RWPE2 (cell line): ENCODE measurements around the gene AHNAK2.
"Not testable (repeated sequence)": the region's sequence is repeated elsewhere in the genome, so short reads cannot be mapped to it uniquely, and the experiment has no call there.

ENCODE experiments used
- ATAC-seq: fragments of 200-7000 bp; cut with Tn5 transposase; 3 replicates; pipeline ENCODE4 v1.9.1; 2021; ENCODE audit warnings: low read depth
- DNase-seq: peaks from one replicate; pipeline ENCODE4 v3.0.0-alpha.2; 2020; ENCODE audit warnings: low spot score
- H3K27ac ChIP-seq: fragments of 450-650 bp; 2 replicates; pipeline ENCODE4 v1.5.1; 2017; ENCODE audit warnings: mild to moderate bottlenecking; ENCODE audit not compliant: poor library complexity, severe bottlenecking
- H3K27me3 ChIP-seq: fragments of 250-450 bp; sonication (Bioruptor Pico); 2 replicates; pipeline ENCODE4 v1.5.1; 2021; ENCODE audit warnings: mild to moderate bottlenecking, moderate library complexity; ENCODE audit not compliant: insufficient read depth, poor library complexity, severe bottlenecking
- H3K36me3 ChIP-seq: fragments of 250-450 bp; sonication (Bioruptor Pico); 2 replicates; pipeline ENCODE4 v1.5.1; 2020; ENCODE audit warnings: low read depth, mild to moderate bottlenecking, moderate library complexity
- H3K4me1 ChIP-seq: fragments of 250-450 bp; sonication (Bioruptor Pico); 2 replicates; pipeline ENCODE4 v1.5.1; 2021; ENCODE audit warnings: mild to moderate bottlenecking, moderate library complexity; ENCODE audit not compliant: insufficient read depth, poor library complexity, severe bottlenecking
- H3K4me3 ChIP-seq: fragments of 250-450 bp; sonication (Bioruptor Pico); 2 replicates; pipeline ENCODE4 v1.5.1; 2021; ENCODE audit warnings: mild to moderate bottlenecking, moderate library complexity; ENCODE audit not compliant: severe bottlenecking
- H3K9me3 ChIP-seq: fragments of 250-450 bp; sonication (Bioruptor Pico); 2 replicates; pipeline ENCODE4 v1.5.1; 2021; ENCODE audit warnings: mild to moderate bottlenecking, moderate library complexity; ENCODE audit not compliant: severe bottlenecking
- TF ChIP-seq, protein P1 (sequence below): fragments of 450-650 bp; IDR thresholded peaks from one replicate; pipeline ENCODE4 v1.5.1; 2017; ENCODE audit warnings: mild to moderate bottlenecking, moderate library complexity; ENCODE audit not compliant: poor library complexity, severe bottlenecking

Gene AHNAK2

GRCh38 chr14:104913435-104913834 lies 64.7 kb downstream of the AHNAK2 start:
- DNase-seq (no peak), ATAC-seq (no peak)

DNA sequence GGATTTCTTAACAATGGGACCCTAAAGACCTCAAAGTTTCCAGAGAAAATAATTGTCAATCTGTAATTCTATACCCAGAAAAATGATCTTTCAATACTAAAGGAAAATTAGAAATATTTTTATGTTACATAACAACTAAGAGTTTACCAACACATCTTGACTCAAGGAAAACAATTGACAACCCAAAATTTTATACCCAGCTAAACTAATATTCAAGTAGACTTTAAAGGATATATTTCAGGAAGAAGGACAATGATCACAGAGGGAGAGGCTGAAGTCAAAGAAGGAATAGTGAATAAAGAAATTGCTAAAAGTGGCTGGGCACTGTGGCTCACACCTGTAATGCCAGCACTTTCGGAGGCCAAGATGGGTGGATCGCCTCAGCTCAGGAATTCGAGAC lies 66.1 kb downstream of the AHNAK2 start:
- Histone ChIP-seq H3K4me3 (no peak overlapping the region), H3K9me3 (peaks cover 11% of the 10 kb centered on the region), H3K4me1 (no peaks in the 10 kb centered on the region), H3K27me3 (peaks cover 7% of the 10 kb centered on the region), H3K36me3 (no peaks in the 10 kb centered on the region), H3K27ac (no peak overlapping the region)
- no peak for ATAC-seq
- no peak for DNase-seq
- TF ChIP-seq, protein P1, sequence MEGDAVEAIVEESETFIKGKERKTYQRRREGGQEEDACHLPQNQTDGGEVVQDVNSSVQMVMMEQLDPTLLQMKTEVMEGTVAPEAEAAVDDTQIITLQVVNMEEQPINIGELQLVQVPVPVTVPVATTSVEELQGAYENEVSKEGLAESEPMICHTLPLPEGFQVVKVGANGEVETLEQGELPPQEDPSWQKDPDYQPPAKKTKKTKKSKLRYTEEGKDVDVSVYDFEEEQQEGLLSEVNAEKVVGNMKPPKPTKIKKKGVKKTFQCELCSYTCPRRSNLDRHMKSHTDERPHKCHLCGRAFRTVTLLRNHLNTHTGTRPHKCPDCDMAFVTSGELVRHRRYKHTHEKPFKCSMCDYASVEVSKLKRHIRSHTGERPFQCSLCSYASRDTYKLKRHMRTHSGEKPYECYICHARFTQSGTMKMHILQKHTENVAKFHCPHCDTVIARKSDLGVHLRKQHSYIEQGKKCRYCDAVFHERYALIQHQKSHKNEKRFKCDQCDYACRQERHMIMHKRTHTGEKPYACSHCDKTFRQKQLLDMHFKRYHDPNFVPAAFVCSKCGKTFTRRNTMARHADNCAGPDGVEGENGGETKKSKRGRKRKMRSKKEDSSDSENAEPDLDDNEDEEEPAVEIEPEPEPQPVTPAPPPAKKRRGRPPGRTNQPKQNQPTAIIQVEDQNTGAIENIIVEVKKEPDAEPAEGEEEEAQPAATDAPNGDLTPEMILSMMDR: no peak

More at GRCh38 chr14:104913435-104913834, 64.7 kb downstream of the AHNAK2 start:
- TF ChIP-seq, protein P1: no peak
- Histone ChIP-seq H3K27me3 (no peaks in the 10 kb centered on the region), H3K4me1 (no peaks in the 10 kb centered on the region), H3K4me3 (no peak overlapping the region), H3K27ac (no peak overlapping the region), H3K9me3 (peaks cover 11% of the 10 kb centered on the region), H3K36me3 (no peaks in the 10 kb centered on the region)

DNA sequence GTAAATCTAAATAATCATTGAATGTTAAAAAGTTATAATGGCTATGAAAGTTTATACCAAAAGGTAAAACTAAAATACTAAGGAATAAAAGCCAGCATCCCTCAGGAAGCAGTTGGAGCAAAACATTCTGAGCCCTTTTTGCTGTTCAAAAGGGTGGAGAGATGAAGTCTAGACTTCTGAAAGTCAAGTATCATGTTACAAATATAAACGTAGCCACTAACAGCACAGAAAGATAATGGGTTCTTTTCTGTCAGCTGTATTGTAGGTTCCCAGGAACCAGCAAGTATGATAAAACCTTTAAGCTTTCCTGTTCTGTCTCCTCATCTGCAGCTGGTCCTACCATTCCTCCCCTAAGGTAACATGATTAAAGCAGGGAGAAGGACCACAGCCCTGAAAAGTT lies 69.9 kb downstream of the AHNAK2 start:
- Histone ChIP-seq H3K27me3 (peaks cover 7% of the 10 kb centered on the region), H3K4me3 (no peak overlapping the region), H3K27ac (no peak overlapping the region), H3K4me1 (no peaks in the 10 kb centered on the region), H3K36me3 (no peaks in the 10 kb centered on the region), H3K9me3 (peaks cover 11% of the 10 kb centered on the region)
- TF ChIP-seq, protein P1: no peak
- no peak for DNase-seq
- ATAC-seq: no peak

DNA sequence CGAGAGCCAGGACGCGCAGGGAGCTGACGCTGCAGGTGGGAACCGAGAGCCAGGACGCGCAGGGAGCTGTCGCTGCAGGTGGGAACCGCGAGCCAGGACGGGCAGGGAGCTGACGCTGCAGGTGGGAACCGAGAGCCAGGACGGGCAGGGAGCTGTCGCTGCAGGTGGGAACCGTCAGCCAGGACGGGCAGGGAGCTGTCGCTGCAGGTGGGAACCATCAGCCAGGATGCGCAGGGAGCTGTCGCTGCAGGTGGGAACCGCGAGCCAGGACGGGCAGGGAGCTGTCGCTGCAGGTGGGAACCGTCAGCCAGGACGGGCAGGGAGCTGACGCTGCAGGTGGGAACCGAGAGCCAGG lies 72.6 kb downstream of the AHNAK2 start:
- not testable (repeated sequence) for H3K4me3 ChIP-seq, H3K27me3 ChIP-seq, ATAC-seq, H3K4me1 ChIP-seq, H3K27ac ChIP-seq, H3K9me3 ChIP-seq, DNase-seq, H3K36me3 ChIP-seq

- not testable (repeated sequence) for ATAC-seq, H3K27me3 ChIP-seq, H3K36me3 ChIP-seq
Observed at GRCh38 chr14:104904650-104905578, 73.3 kb downstream of the AHNAK2 start.

DNA sequence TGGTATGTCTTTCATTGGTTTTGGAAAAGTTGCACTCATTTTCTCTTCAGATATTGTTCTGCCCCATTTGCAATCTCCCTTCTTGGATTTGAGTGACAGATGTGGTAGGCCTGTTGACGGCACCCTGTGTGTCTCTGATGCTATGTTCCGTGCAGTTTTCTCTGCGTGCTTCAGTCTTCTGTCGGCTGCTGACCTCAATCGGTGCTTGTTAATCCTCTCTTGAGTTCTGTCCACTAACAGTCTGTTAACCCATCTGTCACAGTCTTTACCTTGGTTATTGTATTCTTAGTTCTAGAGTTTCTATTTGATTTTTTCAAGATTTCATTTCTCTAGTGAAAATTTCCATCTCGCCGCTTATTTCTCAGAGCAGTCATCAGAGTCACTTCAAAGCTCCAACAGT lies 74.2 kb downstream of the AHNAK2 start:
- Histone ChIP-seq H3K9me3 (no peaks in the 10 kb centered on the region), H3K4me3 (no peak overlapping the region), H3K27me3 (peaks cover 7% of the 10 kb centered on the region), H3K27ac (no peak overlapping the region), H3K36me3 (no peaks in the 10 kb centered on the region), H3K4me1 (no peaks in the 10 kb centered on the region)
- TF ChIP-seq, protein P1: no peak
- ATAC-seq (no peak), DNase-seq (no peak)

More at GRCh38 chr14:104904650-104905578, 73.3 kb downstream of the AHNAK2 start:
- not testable (repeated sequence) for DNase-seq, H3K4me3 ChIP-seq, H3K9me3 ChIP-seq, H3K27ac ChIP-seq, H3K4me1 ChIP-seq
